WTC11 (cell line): ENCODE results near the gene AHNAK2. TPM values are rescaled to one million over a fixed set of nuclear protein-coding genes. Genes with fewer than 3 reads are reported as not detected.
A peak's percentile ranks its signal among the peaks of the same experiment; 100 is the strongest.

ENCODE experiments used
- ATAC-seq: fragments of 200-7000 bp; cut with Tn5 transposase; 2 replicates; pipeline ENCODE4 v1.10.0; 2021; ENCODE audit warnings: mild to moderate bottlenecking, moderate library complexity
- CTCF ChIA-PET: fragments of 300-600 bp; sonication (Branson Sonifier 250); formaldehyde crosslinking; loops from one replicate; lab custom pipeline; 2021; ENCODE audit warnings: antibody characterized with exemption; lab: Charles Lee
- POLR2A ChIA-PET: fragments of 350-600 bp; sonication (Branson Sonifier 250); formaldehyde crosslinking; loops from one replicate; lab custom pipeline; 2021; ENCODE audit warnings: antibody characterized with exemption; lab: Charles Lee
- DNase-seq: peaks from one replicate; pipeline ENCODE4 v3.0.0; 2021; ENCODE audit warnings: low spot score
- H3K27ac Mint-ChIP-seq: 2 replicates; pipeline ENCODE4 v1.8.0; 2021; ENCODE audit warnings: mixed read lengths
- H3K27me3 Mint-ChIP-seq: 2 replicates; pipeline ENCODE4 v1.8.0; 2021; ENCODE audit warnings: low read depth, mild to moderate bottlenecking, moderate library complexity, mixed read lengths
- H3K36me3 Mint-ChIP-seq: 2 replicates; pipeline ENCODE4 v1.8.0; 2021; ENCODE audit warnings: mixed read lengths
- H3K4me1 Mint-ChIP-seq: 2 replicates; pipeline ENCODE4 v1.8.0; 2022; ENCODE audit warnings: mixed read lengths
- H3K4me3 Mint-ChIP-seq: 2 replicates; pipeline ENCODE4 v1.8.0; 2021; ENCODE audit warnings: mild to moderate bottlenecking, moderate library complexity, mixed read lengths
- H3K9me3 Mint-ChIP-seq: 2 replicates; pipeline ENCODE4 v1.8.0; 2021; ENCODE audit warnings: mixed read lengths
- CBFB ChIP-seq: sonication (generic); formaldehyde crosslinking; IDR thresholded peaks from 2 replicates; pipeline ENCODE4 v1.8.1; 2022; ENCODE audit warnings: mild to moderate bottlenecking, low read depth, missing genetic modification reagents
- CREM ChIP-seq: sonication (generic); formaldehyde crosslinking; IDR thresholded peaks from 2 replicates; pipeline ENCODE4 v1.8.1; 2022; ENCODE audit warnings: mild to moderate bottlenecking, missing genetic modification reagents, moderate library complexity
- ELF4 ChIP-seq: sonication (generic); formaldehyde crosslinking; IDR thresholded peaks from 2 replicates; pipeline ENCODE4 v1.8.1; 2022; ENCODE audit warnings: low read depth, mild to moderate bottlenecking, moderate library complexity, missing genetic modification reagents
- ESRRA ChIP-seq: sonication (generic); formaldehyde crosslinking; IDR thresholded peaks from 2 replicates; pipeline ENCODE4 v1.8.1; 2022; ENCODE audit warnings: mild to moderate bottlenecking, missing genetic modification reagents, borderline replicate concordance
- GABPB1 ChIP-seq: sonication (generic); formaldehyde crosslinking; IDR thresholded peaks from 2 replicates; pipeline ENCODE4 v1.8.1; 2023; ENCODE audit warnings: mild to moderate bottlenecking, missing genetic modification reagents
- IRF2 ChIP-seq: sonication (generic); formaldehyde crosslinking; IDR thresholded peaks from 2 replicates; pipeline ENCODE4 v1.8.0; 2022; ENCODE audit warnings: low read depth, missing genetic modification reagents, borderline replicate concordance
- NR3C1 ChIP-seq: sonication (generic); formaldehyde crosslinking; conservative IDR thresholded peaks from 2 replicates; pipeline ENCODE4 v1.8.1; 2023; ENCODE audit warnings: low read depth, mild to moderate bottlenecking, missing genetic modification reagents
- RELA ChIP-seq: sonication (generic); formaldehyde crosslinking; IDR thresholded peaks from 2 replicates; pipeline ENCODE4 v1.8.1; 2022; ENCODE audit warnings: missing genetic modification reagents, mild to moderate bottlenecking, borderline replicate concordance
- SOX15 ChIP-seq: fragments of 250-450 bp; sonication (Bioruptor Pico); IDR thresholded peaks from 2 replicates; pipeline ENCODE4 v1.9.0; 2021; ENCODE audit warnings: mild to moderate bottlenecking
- SP1 ChIP-seq: sonication (generic); formaldehyde crosslinking; conservative IDR thresholded peaks from 2 replicates; pipeline ENCODE4 v1.8.1; 2022; ENCODE audit warnings: missing genetic modification reagents
- ZNF138 ChIP-seq: sonication (generic); formaldehyde crosslinking; conservative IDR thresholded peaks from 2 replicates; pipeline ENCODE4 v1.8.1; 2022; ENCODE audit warnings: mild to moderate bottlenecking, moderate library complexity, missing genetic modification reagents
- ZNF219 ChIP-seq: sonication (generic); formaldehyde crosslinking; IDR thresholded peaks from 2 replicates; pipeline ENCODE4 v1.8.0; 2023; ENCODE audit warnings: missing genetic modification reagents, mild to moderate bottlenecking, borderline replicate concordance
- ZNF263 ChIP-seq: sonication (generic); formaldehyde crosslinking; IDR thresholded peaks from 2 replicates; pipeline ENCODE4 v1.8.1; 2022; ENCODE audit warnings: low read depth, mild to moderate bottlenecking, moderate library complexity, missing genetic modification reagents
- ZNF317 ChIP-seq: sonication (generic); formaldehyde crosslinking; IDR thresholded peaks from 2 replicates; pipeline ENCODE4 v1.8.1; 2023; ENCODE audit warnings: low read depth, mild to moderate bottlenecking, moderate library complexity, missing genetic modification reagents, borderline replicate concordance
- ZNF423 ChIP-seq: fragments of 250-450 bp; sonication (Bioruptor Pico); IDR thresholded peaks from 2 replicates; pipeline ENCODE4 v2.1.2; 2022; ENCODE audit warnings: mild to moderate bottlenecking, moderate library complexity
- ZNF671 ChIP-seq: fragments of 250-450 bp; sonication (Bioruptor Pico); IDR thresholded peaks from 2 replicates; pipeline ENCODE4 v1.8.0; 2021; ENCODE audit warnings: mild to moderate bottlenecking
- total RNA-seq: library from RNA; stranded (reverse); gene quantifications from 3 replicates; pipeline ENCODE4 v1.2.3, GENCODE V29; 2021
- TF ChIP-seq, protein P1 (sequence below): fragments of 250-450 bp; sonication (Bioruptor Pico); IDR thresholded peaks from 2 replicates; pipeline ENCODE4 v2.1.2; 2022; ENCODE audit warnings: mild to moderate bottlenecking, moderate library complexity
- TF ChIP-seq, protein P2 (sequence below): sonication (generic); formaldehyde crosslinking; IDR thresholded peaks from 2 replicates; pipeline ENCODE4 v1.8.1; 2022; ENCODE audit warnings: mild to moderate bottlenecking, missing genetic modification reagents, moderate library complexity, borderline replicate concordance
- TF ChIP-seq, protein P3 (sequence below): sonication (generic); formaldehyde crosslinking; IDR thresholded peaks from 2 replicates; pipeline ENCODE4 v1.8.1; 2022; ENCODE audit warnings: low read depth, mild to moderate bottlenecking, moderate library complexity, missing genetic modification reagents, borderline replicate concordance

Gene AHNAK2
- total RNA-seq, 1 experiment from 2014 or later: 3.5 TPM

DNA sequence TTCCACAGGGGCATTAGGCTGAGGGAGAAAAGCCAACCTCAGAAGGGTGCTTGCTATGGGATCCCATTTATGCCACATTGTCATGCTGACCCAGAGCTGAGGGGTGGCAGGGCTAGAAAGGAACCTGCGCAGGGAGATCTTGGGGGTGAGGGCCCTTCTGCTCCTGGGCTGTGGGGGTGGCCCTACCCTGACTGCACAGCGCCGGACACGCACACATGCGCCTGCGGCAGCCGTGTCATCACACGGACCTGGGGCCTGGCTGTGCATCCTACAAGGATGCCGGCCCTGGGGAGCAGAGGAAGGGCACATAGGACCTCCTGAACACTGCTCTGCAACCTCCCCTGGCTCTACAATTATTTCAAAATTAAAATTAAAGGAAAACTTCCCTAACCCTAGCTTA is 35.9 kb upstream of the AHNAK2 start:
- DNase-seq: no peak
- CTCF ChIA-PET: interaction anchor here (0.9 kb wide), 1 partner anchor 32 kb away, joined by 5 read pairs; no protein-coding TSS in a partner anchor
- TF ChIP-seq, protein P1, sequence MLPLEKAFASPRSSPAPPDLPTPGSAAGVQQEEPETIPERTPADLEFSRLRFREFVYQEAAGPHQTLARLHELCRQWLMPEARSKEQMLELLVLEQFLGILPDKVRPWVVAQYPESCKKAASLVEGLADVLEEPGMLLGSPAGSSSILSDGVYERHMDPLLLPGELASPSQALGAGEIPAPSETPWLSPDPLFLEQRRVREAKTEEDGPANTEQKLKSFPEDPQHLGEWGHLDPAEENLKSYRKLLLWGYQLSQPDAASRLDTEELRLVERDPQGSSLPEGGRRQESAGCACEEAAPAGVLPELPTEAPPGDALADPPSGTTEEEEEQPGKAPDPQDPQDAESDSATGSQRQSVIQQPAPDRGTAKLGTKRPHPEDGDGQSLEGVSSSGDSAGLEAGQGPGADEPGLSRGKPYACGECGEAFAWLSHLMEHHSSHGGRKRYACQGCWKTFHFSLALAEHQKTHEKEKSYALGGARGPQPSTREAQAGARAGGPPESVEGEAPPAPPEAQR: no peak

DNA sequence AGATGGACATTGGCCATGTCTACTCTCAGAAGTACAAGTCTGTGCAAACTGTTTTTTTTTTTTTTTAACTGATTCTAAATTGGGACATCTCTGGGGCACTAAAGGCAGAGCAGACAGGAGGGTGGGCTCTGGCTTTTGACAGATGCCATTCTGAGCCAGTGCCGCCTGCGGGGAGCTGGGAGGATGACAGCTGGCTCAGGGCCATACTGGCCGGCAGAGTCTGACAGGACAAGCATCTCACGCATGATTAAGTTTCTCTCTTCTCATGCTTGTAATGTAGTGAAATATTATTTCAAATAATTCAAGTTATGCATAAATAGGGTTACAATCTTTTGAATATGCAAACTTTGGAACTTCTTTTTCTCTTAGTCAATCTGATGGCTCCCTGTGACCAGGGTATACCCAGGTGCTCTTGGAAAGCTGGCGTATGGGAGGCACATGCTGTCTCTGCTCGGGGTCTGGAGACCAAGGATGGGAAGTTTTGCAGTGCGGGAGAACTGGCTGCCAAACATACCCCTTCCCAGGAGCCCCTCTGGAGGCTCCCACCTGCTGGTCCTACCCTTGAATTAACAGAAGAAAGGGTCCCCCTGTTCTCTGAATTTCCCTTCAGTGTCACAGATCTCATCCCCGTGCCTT is 35.1 kb upstream of the AHNAK2 start:
- no peaks in the 10 kb centered on the region for H3K27me3 Mint-ChIP-seq
- no peak for ATAC-seq
- TF ChIP-seq ZNF671 (CRISPR knock-in tag) (no peak), ZNF138 (CRISPR knock-in tag) (no peak), ZNF219 (CRISPR knock-in tag) (no peak), RELA (CRISPR knock-in tag) (no peak), CREM (CRISPR knock-in tag) (no peak), ELF4 (CRISPR knock-in tag) (no peak)
- TF ChIP-seq, protein P2, sequence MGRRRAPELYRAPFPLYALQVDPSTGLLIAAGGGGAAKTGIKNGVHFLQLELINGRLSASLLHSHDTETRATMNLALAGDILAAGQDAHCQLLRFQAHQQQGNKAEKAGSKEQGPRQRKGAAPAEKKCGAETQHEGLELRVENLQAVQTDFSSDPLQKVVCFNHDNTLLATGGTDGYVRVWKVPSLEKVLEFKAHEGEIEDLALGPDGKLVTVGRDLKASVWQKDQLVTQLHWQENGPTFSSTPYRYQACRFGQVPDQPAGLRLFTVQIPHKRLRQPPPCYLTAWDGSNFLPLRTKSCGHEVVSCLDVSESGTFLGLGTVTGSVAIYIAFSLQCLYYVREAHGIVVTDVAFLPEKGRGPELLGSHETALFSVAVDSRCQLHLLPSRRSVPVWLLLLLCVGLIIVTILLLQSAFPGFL (CRISPR knock-in tag): no peak
- TF ChIP-seq, all 79 proteins: peak for 0
- CTCF ChIA-PET: interaction anchor here (0.7 to 1.2 kb wide), 4 partner anchors 28 to 37 kb away, joined by 3 to 6 read pairs (median 4); no protein-coding TSS in a partner anchor
- peaks cover 27% of the 10 kb centered on the region for H3K36me3 Mint-ChIP-seq
- no peak overlapping the region for H3K4me3 Mint-ChIP-seq
- POLR2A ChIA-PET: interaction anchor here (0.7 kb wide), 1 partner anchor 18 kb away, joined by 3 read pairs; no protein-coding TSS in a partner anchor
- DNase-seq: no peak
- H3K9me3 Mint-ChIP-seq: no peaks in the 10 kb centered on the region
- H3K4me1 Mint-ChIP-seq: peaks cover 48% of the 10 kb centered on the region
- peak overlapping the region; percentile 78; the same call in 1 of the 2 replicates for H3K27ac Mint-ChIP-seq

More for the DNA sequence above, 35.9 kb upstream of the AHNAK2 start:
- Mint-ChIP-seq H3K4me3 (no peak overlapping the region), H3K4me1 (peaks cover 55% of the 10 kb centered on the region), H3K9me3 (no peaks in the 10 kb centered on the region), H3K36me3 (peaks cover 29% of the 10 kb centered on the region), H3K27me3 (no peaks in the 10 kb centered on the region), H3K27ac (peak overlapping the region; percentile 78)
- no peak for ATAC-seq
- POLR2A ChIA-PET: no interaction called here

DNA sequence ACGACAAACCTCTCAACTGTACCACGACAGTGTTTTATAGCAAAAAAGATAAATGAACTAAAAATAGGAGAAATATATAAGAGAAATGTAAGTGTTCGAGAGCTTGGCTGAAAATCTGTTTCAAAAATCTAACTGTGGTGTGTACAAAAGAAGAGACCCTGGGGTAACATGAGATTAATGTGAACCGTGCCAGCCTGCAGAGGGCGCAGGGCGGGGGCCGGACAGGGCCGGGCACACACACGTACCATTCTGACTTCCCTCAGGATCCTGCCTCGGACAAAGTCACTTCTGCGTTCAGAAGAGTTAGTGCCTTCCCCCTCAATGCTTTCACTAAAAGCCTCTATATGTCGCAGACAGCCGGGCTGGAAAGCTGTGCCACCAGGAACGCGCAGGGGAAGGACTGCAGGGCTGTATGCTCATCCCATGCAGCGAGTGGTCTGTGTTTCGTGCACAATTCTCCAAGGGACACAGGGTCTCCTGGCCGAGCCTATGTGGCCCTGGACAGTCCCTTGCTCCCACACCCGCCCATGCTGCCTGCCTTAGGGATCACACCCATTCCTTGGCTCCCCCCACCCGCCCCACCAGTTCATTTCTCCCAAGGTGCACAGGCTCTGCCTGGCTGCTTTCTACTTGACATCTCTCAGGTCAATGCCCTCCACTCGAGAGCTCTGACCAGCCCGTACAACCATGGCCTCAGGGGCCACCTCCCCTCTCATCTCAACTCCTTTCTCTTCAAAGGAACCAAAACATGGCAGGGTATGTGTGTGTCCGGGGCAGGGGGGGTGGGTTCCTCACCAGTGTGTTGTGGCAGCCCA is 34.2 kb upstream of the AHNAK2 start:
- DNase-seq (no peak), ATAC-seq (no peak)
- no peaks in the 10 kb centered on the region for H3K9me3 Mint-ChIP-seq
- H3K36me3 Mint-ChIP-seq: peaks cover 23% of the 10 kb centered on the region
- H3K4me3 Mint-ChIP-seq: no peak overlapping the region
- H3K4me1 Mint-ChIP-seq: peaks cover 40% of the 10 kb centered on the region
- CTCF ChIA-PET: interaction anchor here (0.8 to 1.2 kb wide), 2 partner anchors 35 to 36 kb away, joined by 3 to 6 read pairs; no protein-coding TSS in a partner anchor
- POLR2A ChIA-PET: interaction anchor here (0.7 kb wide), 1 partner anchor 19 kb away, joined by 3 read pairs; no protein-coding TSS in a partner anchor
- peak overlapping the region; percentile 23; the same call in 1 of the 2 replicates for H3K27ac Mint-ChIP-seq
- no peaks in the 10 kb centered on the region for H3K27me3 Mint-ChIP-seq
- TF ChIP-seq ZNF317 (CRISPR knock-in tag): no peak
- TF ChIP-seq, protein P3, sequence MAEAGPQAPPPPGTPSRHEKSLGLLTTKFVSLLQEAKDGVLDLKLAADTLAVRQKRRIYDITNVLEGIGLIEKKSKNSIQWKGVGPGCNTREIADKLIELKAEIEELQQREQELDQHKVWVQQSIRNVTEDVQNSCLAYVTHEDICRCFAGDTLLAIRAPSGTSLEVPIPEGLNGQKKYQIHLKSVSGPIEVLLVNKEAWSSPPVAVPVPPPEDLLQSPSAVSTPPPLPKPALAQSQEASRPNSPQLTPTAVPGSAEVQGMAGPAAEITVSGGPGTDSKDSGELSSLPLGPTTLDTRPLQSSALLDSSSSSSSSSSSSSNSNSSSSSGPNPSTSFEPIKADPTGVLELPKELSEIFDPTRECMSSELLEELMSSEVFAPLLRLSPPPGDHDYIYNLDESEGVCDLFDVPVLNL (CRISPR knock-in tag): no peak
- no peak for TF ChIP-seq ZNF263 (CRISPR knock-in tag)
- no peak for TF ChIP-seq ESRRA
- no peak for TF ChIP-seq ZNF219 (CRISPR knock-in tag)
- no peak for TF ChIP-seq GABPB1 (CRISPR knock-in tag)
- no peak for TF ChIP-seq SOX15 (CRISPR knock-in tag)
- no peak for TF ChIP-seq ZNF423 (CRISPR knock-in tag)
- no peak for TF ChIP-seq SP1
- no peak for TF ChIP-seq IRF2 (CRISPR knock-in tag)
- TF ChIP-seq CBFB (CRISPR knock-in tag): no peak
- TF ChIP-seq NR3C1 (CRISPR knock-in tag): no peak
